Right forelimb (tissue), 1 donor: ENCODE measurements around the gene TSPAN3.

Experiments used
- DNase-seq: peaks from one replicate; pipeline ENCODE4 v3.0.0-alpha.2; 2018

The TSPAN3 gene

GRCh38 chr15:77002954-77003912 lies 67.7 kb downstream of the TSPAN3 start:
- DNase-seq = no peak

GRCh38 chr15:77002436-77002835 lies 68.5 kb downstream of the TSPAN3 start:
- DNase-seq = no peak

GRCh38 chr15:77001966-77002365 lies 68.9 kb downstream of the TSPAN3 start:
- DNase-seq = no peak

GRCh38 chr15:77001351-77001750 lies 69.6 kb downstream of the TSPAN3 start:
- no peak for DNase-seq

- no peak for DNase-seq
Measured at GRCh38 chr15:76999996-77000395, 70.9 kb downstream of the TSPAN3 start.

GRCh38 chr15:76998663-76999285 lies 72.1 kb downstream of the TSPAN3 start:
- no peak for DNase-seq

GRCh38 chr15:76996526-76997401 lies 74.1 kb downstream of the TSPAN3 start:
- DNase-seq = peak; percentile 66

GRCh38 chr15:76996076-76996525 lies 74.8 kb downstream of the TSPAN3 start:
- no peak for DNase-seq

- peak; percentile 83 for DNase-seq
Measured at GRCh38 chr15:76994971-76995945, 75.7 kb downstream of the TSPAN3 start, which contains the start of gene PSTPIP1. Gene PSTPIP1 (plus strand): TSS chr15:76995126. CDS start chr15:76995574, 448 bp downstream.

GRCh38 chr15:76994496-76994895 lies 76.4 kb downstream of the TSPAN3 start:
- DNase-seq = peak; percentile 6

GRCh38 chr15:76994001-76994400 lies 76.9 kb downstream of the TSPAN3 start:
- DNase-seq = peak; percentile 39

GRCh38 chr15:76993114-76993725 lies 77.7 kb downstream of the TSPAN3 start:
- DNase-seq = peak; percentile 34

GRCh38 chr15:76991741-76992645 lies 78.9 kb downstream of the TSPAN3 start:
- DNase-seq = peak; percentile 42
